CD8-positive, alpha-beta memory T cell (primary cell): ENCODE results near the gene FAXDC2. TPM values are rescaled to one million over a fixed set of nuclear protein-coding genes. Genes with fewer than 3 reads are reported as not detected.

ENCODE experiments used
- CTCF ChIA-PET: fragments of 350-600 bp; sonication (Branson Sonifier 250); formaldehyde crosslinking; loops from one replicate; lab custom pipeline; 2021; ENCODE audit warnings: antibody characterized with exemption; lab: Charles Lee
- POLR2A ChIA-PET: fragments of 350-600 bp; sonication (Branson Sonifier 250); formaldehyde crosslinking; loops from one replicate; lab custom pipeline; 2021; ENCODE audit warnings: antibody characterized with exemption; lab: Charles Lee
- DNase-seq, 5 donors: peaks; one replicate each; pipeline versions ENCODE4 v3.0.0 to v3.0.0-alpha.2; 2020 to 2022; ENCODE audit warnings: mixed read lengths in 1 of 5
- H3K27ac ChIP-seq: one replicate; pipeline ENCODE4 v1.7.0; 2013; ENCODE audit warnings: low read depth, mild to moderate bottlenecking, low read length, moderate library complexity
- H3K27me3 ChIP-seq: 2 replicates; pipeline ENCODE4 v1.7.0; 2013; ENCODE audit warnings: low read length, mild to moderate bottlenecking; ENCODE audit not compliant: insufficient read depth, poor library complexity, severe bottlenecking
- H3K36me3 ChIP-seq: 2 replicates; pipeline ENCODE4 v1.7.0; 2013; ENCODE audit warnings: mild to moderate bottlenecking, low read length, moderate library complexity; ENCODE audit not compliant: insufficient read depth
- H3K4me1 ChIP-seq: 2 replicates; pipeline ENCODE4 v1.7.0; 2013; ENCODE audit warnings: mild to moderate bottlenecking, low read length, moderate library complexity; ENCODE audit not compliant: insufficient read depth
- H3K4me3 ChIP-seq: 2 replicates; pipeline ENCODE4 v1.7.0; 2013; ENCODE audit warnings: mild to moderate bottlenecking, low read length
- H3K9me3 ChIP-seq: 2 replicates; pipeline ENCODE4 v1.7.0; 2013; ENCODE audit warnings: mild to moderate bottlenecking, low read length
- H3K27ac Mint-ChIP-seq, 8 donors: one replicate each; pipeline ENCODE4 v1.8.0; 2020 to 2021; ENCODE audit warnings: mixed read lengths in 8 of 8, mild to moderate bottlenecking in 6 of 8, inconsistent platforms in 3 of 8, moderate library complexity in 3 of 8
- H3K27me3 Mint-ChIP-seq, 2 donors: one replicate each; pipeline ENCODE4 v1.8.0; 2020 to 2021; ENCODE audit warnings: mixed read lengths in 2 of 2, mild to moderate bottlenecking in 1 of 2, moderate library complexity in 1 of 2
- H3K36me3 Mint-ChIP-seq, 3 donors: one replicate each; pipeline ENCODE4 v1.8.0; 2020 to 2021; ENCODE audit warnings: mixed read lengths in 3 of 3, inconsistent platforms in 1 of 3, mild to moderate bottlenecking in 1 of 3
- H3K4me1 Mint-ChIP-seq, 3 donors: one replicate each; pipeline ENCODE4 v1.8.0; 2020 to 2021; ENCODE audit warnings: mixed read lengths in 3 of 3, inconsistent platforms in 1 of 3, mild to moderate bottlenecking in 1 of 3
- H3K4me3 Mint-ChIP-seq, 7 donors: one replicate each; pipeline ENCODE4 v1.8.0; 2020 to 2021; ENCODE audit warnings: mixed read lengths in 7 of 7, mild to moderate bottlenecking in 6 of 7, moderate library complexity in 4 of 7, inconsistent platforms in 2 of 7
- H3K9me3 Mint-ChIP-seq, 5 donors: one replicate each; pipeline ENCODE4 v1.8.0; 2020 to 2022; ENCODE audit warnings: mixed read lengths in 5 of 5, mild to moderate bottlenecking in 3 of 5, moderate library complexity in 2 of 5, inconsistent platforms in 1 of 5
- polyA plus RNA-seq: library from polyadenylated mRNA; unstranded; fragments of 300-500 nt; fragmentation: Illumina TruSeq; gene quantifications from one replicate; pipeline ENCODE4 v1.2.3, GENCODE V29; 2021
- total RNA-seq, 2 experiments: library from RNA; stranded (reverse); gene quantifications; one replicate each; pipeline ENCODE4 v1.2.3, GENCODE V29; 2021

The FAXDC2 gene
- total and polyA plus RNA-seq, 3 experiments from 2014 or later, result 0.18 to 1.0 TPM; not detected in 1

GRCh38 chr5:154778534-154778933 is 71.9 kb downstream of the FAXDC2 start:
- no peak overlapping the region for H3K4me3 ChIP-seq
- no peaks in the 10 kb centered on the region for H3K27me3 ChIP-seq
- H3K27me3 Mint-ChIP-seq, result no peaks in the 10 kb centered on the region
- H3K36me3 Mint-ChIP-seq, result peaks cover 0 to 4% (median 0%) of the 10 kb centered on the region in 3 donors
- no peaks in the 10 kb centered on the region for H3K36me3 ChIP-seq
- H3K27ac ChIP-seq, result no peak overlapping the region
- peak overlapping the region in 1 of 7 donors; percentile 23 for H3K4me3 Mint-ChIP-seq
- H3K4me1 ChIP-seq, result peaks cover 71% of the 10 kb centered on the region
- peaks cover 59 to 93% (median 77%) of the 10 kb centered on the region in 3 donors for H3K4me1 Mint-ChIP-seq
- DNase-seq, result no peak
- no peaks in the 10 kb centered on the region for H3K9me3 Mint-ChIP-seq
- peak overlapping the region in 2 of 8 donors; percentile 29 to 54 for H3K27ac Mint-ChIP-seq
- ChIA-PET POLR2A (no interaction called here), CTCF (interaction anchor here (0.6 to 1.1 kb wide), 2 partner anchors 23 to 31 kb away, joined by 3 read pairs; no protein-coding TSS in a partner anchor)
- H3K9me3 ChIP-seq, result no peaks in the 10 kb centered on the region

GRCh38 chr5:154776167-154776566 is 74.2 kb downstream of the FAXDC2 start:
- ChIA-PET CTCF (no interaction called here), POLR2A (no interaction called here)
- H3K4me3 ChIP-seq, result no peak overlapping the region
- H3K4me1 ChIP-seq, result peaks cover 71% of the 10 kb centered on the region
- Mint-ChIP-seq H3K27ac (peak overlapping the region in 6 of 8 donors; percentile 3 to 95 (median 41)), H3K9me3 (no peaks in the 10 kb centered on the region), H3K36me3 (peaks cover 0 to 12% (median 0%) of the 10 kb centered on the region in 3 donors), H3K4me1 (peaks cover 55 to 93% (median 76%) of the 10 kb centered on the region in 3 donors), H3K27me3 (no peaks in the 10 kb centered on the region), H3K4me3 (peak overlapping the region in 2 of 7 donors; percentile 0 to 57)
- H3K27ac ChIP-seq, result no peak overlapping the region
- no peaks in the 10 kb centered on the region for H3K36me3 ChIP-seq
- DNase-seq, result no peak
- H3K27me3 ChIP-seq, result no peaks in the 10 kb centered on the region
- H3K9me3 ChIP-seq, result no peaks in the 10 kb centered on the region

DNA sequence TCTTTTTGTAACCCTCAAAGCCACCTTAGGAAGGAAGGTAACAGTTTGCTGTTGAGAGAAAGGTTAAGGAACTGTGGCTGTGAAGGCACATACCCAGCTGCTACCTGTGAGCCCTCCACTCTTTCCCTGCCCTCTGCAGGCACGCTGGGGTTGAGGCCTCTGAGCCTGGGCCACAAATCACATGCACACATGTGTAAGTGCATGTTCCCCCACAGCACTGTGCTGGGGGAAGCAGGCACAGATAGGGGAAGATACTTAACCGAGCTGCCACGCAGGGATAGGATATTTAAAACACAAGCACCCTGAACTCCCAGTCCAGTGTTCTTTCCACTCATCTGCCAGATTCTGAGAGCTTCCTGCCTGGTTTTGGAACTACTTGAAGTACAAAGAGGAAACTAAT is 77.1 kb downstream of the FAXDC2 start:
- Mint-ChIP-seq H3K4me3 (peak overlapping the region in 1 of 7 donors; percentile 13), H3K4me1 (peaks cover 61 to 90% (median 74%) of the 10 kb centered on the region in 3 donors), H3K9me3 (no peaks in the 10 kb centered on the region), H3K27ac (peak overlapping the region; percentile 21 to 90 (median 59)), H3K27me3 (no peaks in the 10 kb centered on the region), H3K36me3 (peaks cover 0 to 13% (median 0%) of the 10 kb centered on the region in 3 donors)
- DNase-seq, result no peak
- H3K27me3 ChIP-seq, result no peaks in the 10 kb centered on the region
- no peaks in the 10 kb centered on the region for H3K36me3 ChIP-seq
- CTCF ChIA-PET, result no interaction called here
- POLR2A ChIA-PET, result interaction anchor here (0.6 kb wide), 1 partner anchor 15 kb away, joined by 5 read pairs; no protein-coding TSS in a partner anchor
- no peak overlapping the region for H3K4me3 ChIP-seq
- H3K27ac ChIP-seq, result no peak overlapping the region
- no peaks in the 10 kb centered on the region for H3K9me3 ChIP-seq
- H3K4me1 ChIP-seq, result peaks cover 82% of the 10 kb centered on the region

DNA sequence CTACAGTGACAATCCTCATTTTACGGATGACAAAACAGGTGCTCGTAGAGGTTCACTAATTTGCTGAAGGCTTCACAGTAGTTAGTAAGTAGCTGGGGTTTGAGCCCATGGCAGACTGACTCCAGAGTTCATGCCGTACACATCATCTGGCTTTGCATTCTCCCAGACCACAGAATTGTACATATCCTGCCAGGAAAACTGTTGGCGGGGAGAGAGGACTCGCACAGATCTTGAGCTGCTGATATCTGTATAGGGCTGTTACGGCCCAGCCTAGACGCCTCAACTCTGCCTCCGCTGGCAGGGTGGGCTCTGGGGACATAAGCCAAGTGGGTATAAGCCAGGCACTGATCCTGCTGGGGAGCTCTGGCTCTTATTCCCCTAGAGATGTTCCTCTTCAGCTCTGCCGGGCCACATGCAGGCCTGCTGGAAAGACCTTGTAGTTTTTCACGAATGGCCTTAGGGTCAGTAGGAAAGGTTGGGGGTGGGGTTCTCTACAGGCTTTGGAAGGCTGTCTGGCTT is 79.0 kb downstream of the FAXDC2 start:
- ChIA-PET CTCF (interaction anchor here (1.4 kb wide), 1 partner anchor 9 kb away, joined by 3 read pairs; no protein-coding TSS in a partner anchor), POLR2A (no interaction called here)
- Mint-ChIP-seq H3K27ac (peak overlapping the region in 7 of 8 donors; percentile 7 to 67 (median 48)), H3K9me3 (no peaks in the 10 kb centered on the region), H3K4me3 (peak overlapping the region in 1 of 7 donors; percentile 26), H3K27me3 (no peaks in the 10 kb centered on the region), H3K36me3 (peaks cover 0 to 13% (median 0%) of the 10 kb centered on the region in 3 donors), H3K4me1 (peaks cover 74 to 97% (median 87%) of the 10 kb centered on the region in 3 donors)
- H3K4me3 ChIP-seq, result no peak overlapping the region
- no peak for DNase-seq
- no peaks in the 10 kb centered on the region for H3K36me3 ChIP-seq
- no peaks in the 10 kb centered on the region for H3K9me3 ChIP-seq
- no peaks in the 10 kb centered on the region for H3K27me3 ChIP-seq
- peaks cover 92% of the 10 kb centered on the region for H3K4me1 ChIP-seq
- H3K27ac ChIP-seq, result no peak overlapping the region

DNA sequence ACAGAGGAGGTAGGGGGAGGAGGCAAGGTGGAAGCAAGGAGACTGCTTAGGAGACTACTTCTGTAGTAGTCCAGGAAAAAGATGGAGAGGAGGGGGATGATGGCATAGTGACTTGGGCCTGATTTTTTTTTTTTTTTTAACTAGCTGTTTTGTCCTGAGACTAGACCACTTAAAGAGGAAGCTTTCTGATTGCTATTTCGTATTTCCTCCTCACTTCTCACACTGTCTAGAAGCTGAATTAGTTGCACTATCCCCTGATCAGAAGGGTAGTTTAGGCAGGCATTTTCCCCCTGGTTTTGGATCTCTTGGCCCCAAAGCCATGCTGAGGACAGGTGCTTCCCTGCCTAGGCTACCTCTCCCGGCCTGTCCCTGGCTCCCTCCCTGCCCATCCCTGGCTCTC is 80.3 kb downstream of the FAXDC2 start:
- POLR2A ChIA-PET, result no interaction called here
- Mint-ChIP-seq H3K4me1 (peaks cover 81 to 97% (median 91%) of the 10 kb centered on the region in 3 donors), H3K9me3 (no peaks in the 10 kb centered on the region), H3K36me3 (peaks cover 0 to 11% (median 0%) of the 10 kb centered on the region in 3 donors), H3K27me3 (no peaks in the 10 kb centered on the region), H3K4me3 (peak overlapping the region in 3 of 7 donors; percentile 26 to 44 (median 37)), H3K27ac (peak overlapping the region; percentile 18 to 90 (median 45))
- H3K36me3 ChIP-seq, result no peaks in the 10 kb centered on the region
- H3K4me3 ChIP-seq, result no peak overlapping the region
- DNase-seq, result no peak
- no peaks in the 10 kb centered on the region for H3K27me3 ChIP-seq
- H3K4me1 ChIP-seq, result peaks cover 94% of the 10 kb centered on the region
- no peak overlapping the region for H3K27ac ChIP-seq
- no peaks in the 10 kb centered on the region for H3K9me3 ChIP-seq
- CTCF ChIA-PET, result no interaction called here

Other genes starting within 250 kb of the FAXDC2 start
- 100 to 1,000 TPM; 329 to 344 TPM for gene LARP1, start 95.2 kb downstream of the FAXDC2 start, total RNA-seq
- 28.4 TPM for gene LARP1, start 95.2 kb downstream of the FAXDC2 start, polyA plus RNA-seq
- 10 to 100 TPM; 47.7 to 52.7 TPM for gene CNOT8, start 8.0 kb upstream of the FAXDC2 start, total RNA-seq
- gene CNOT8, start 8.0 kb upstream of the FAXDC2 start, polyA plus RNA-seq, result 154 TPM
- gene GEMIN5, start 87.6 kb upstream of the FAXDC2 start, total RNA-seq, result 10 to 100 TPM; 42.1 to 45.2 TPM
- gene GEMIN5, start 87.6 kb upstream of the FAXDC2 start, polyA plus RNA-seq, result 10.8 TPM
- gene MRPL22, start 90.5 kb upstream of the FAXDC2 start, total RNA-seq, result 10 to 100 TPM; 87.2 to 90.2 TPM
- gene MRPL22, start 90.5 kb upstream of the FAXDC2 start, polyA plus RNA-seq, result 88.5 TPM
- under 1 TPM in 1 of 2 experiments, not detected in 1; 0.09 TPM for gene KIF4B, start 163.2 kb upstream of the FAXDC2 start, total RNA-seq
- not detected for gene KIF4B, start 163.2 kb upstream of the FAXDC2 start, polyA plus RNA-seq